NB4 (cell line): ENCODE data around the gene ATP9B.

Experiments
- MAX ChIP-seq: IDR thresholded peaks from 2 replicates; pipeline ENCODE4 v1.6.1; 2011; ENCODE audit warnings: low read depth, low read length
- MYC ChIP-seq: IDR thresholded peaks from 2 replicates; pipeline ENCODE4 v1.6.1; 2011; ENCODE audit warnings: low read depth, low read length
- POLR2A ChIP-seq: IDR thresholded peaks from 2 replicates; pipeline ENCODE4 v1.6.1; 2011; ENCODE audit warnings: mild to moderate bottlenecking; ENCODE audit not compliant: insufficient read length; ENCODE audit errors: extremely low read depth
- TF ChIP-seq, protein P1 (sequence below): IDR thresholded peaks from one replicate; pipeline ENCODE4 v1.5.1; 2012; ENCODE audit warnings: low read depth, low read length

DNA sequence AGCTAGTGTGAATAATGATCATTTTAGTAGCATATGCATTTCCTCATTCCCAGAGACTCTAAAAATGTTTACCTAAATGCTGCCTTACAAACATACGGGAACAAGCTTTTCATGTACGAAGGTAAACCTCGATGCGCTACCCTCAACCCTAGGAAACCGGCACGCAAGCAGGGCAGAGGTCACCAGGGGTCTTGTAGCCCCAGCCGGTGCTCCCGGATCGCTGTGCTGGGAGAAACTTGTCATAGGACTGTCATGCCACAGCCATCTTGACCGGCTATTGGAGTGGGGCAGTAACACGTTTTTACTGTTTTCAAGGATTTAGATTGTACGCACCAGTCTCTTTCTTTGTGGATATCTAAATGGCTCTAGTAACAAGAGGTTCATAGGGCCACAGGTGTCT is 291.7 kb downstream of the ATP9B start:
- TF ChIP-seq, protein P1, sequence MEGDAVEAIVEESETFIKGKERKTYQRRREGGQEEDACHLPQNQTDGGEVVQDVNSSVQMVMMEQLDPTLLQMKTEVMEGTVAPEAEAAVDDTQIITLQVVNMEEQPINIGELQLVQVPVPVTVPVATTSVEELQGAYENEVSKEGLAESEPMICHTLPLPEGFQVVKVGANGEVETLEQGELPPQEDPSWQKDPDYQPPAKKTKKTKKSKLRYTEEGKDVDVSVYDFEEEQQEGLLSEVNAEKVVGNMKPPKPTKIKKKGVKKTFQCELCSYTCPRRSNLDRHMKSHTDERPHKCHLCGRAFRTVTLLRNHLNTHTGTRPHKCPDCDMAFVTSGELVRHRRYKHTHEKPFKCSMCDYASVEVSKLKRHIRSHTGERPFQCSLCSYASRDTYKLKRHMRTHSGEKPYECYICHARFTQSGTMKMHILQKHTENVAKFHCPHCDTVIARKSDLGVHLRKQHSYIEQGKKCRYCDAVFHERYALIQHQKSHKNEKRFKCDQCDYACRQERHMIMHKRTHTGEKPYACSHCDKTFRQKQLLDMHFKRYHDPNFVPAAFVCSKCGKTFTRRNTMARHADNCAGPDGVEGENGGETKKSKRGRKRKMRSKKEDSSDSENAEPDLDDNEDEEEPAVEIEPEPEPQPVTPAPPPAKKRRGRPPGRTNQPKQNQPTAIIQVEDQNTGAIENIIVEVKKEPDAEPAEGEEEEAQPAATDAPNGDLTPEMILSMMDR, result no peak
- TF ChIP-seq MAX, result no peak
- TF ChIP-seq POLR2A, result no peak
- no peak for TF ChIP-seq MYC
